Choroid plexus epithelial cell (primary cell): ENCODE results near the gene RPS6KA4.

Experiments
- DNase-seq: peaks from one replicate; pipeline ENCODE4 v3.0.0-alpha.2; 2010; ENCODE audit warnings: low read depth
- H3K4me3 ChIP-seq: 2 replicates; pipeline ENCODE4 v1.5.1; 2011; ENCODE audit warnings: low read depth, mild to moderate bottlenecking, control low read depth, low read length, moderate library complexity
- TF ChIP-seq, protein P1 (sequence below): conservative IDR thresholded peaks from 2 replicates; pipeline ENCODE4 v1.5.1; 2011; ENCODE audit warnings: low read depth, mild to moderate bottlenecking, control low read depth, inconsistent platforms, low read length, moderate library complexity

The RPS6KA4 gene

DNA sequence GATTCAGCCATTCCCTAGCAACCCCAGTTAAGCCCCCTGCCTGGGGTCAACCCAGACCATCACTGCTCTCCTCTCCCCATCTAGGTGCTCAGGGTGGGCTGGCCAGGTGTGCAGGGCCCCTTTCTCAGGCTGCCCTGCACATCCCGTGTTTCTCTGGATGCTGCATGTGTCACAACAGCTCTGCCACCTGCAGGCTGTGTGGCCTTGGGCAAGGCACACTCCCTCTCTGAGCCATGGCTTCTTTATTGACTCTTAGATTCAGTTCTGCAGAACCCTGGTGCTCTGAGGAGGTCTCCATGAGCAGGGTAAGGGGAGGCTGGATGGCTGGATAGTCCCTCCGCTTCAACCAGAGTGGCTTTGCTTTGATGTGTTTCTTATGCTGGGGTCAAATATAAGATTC lies 24.6 kb downstream of the RPS6KA4 start:
- TF ChIP-seq, protein P1, sequence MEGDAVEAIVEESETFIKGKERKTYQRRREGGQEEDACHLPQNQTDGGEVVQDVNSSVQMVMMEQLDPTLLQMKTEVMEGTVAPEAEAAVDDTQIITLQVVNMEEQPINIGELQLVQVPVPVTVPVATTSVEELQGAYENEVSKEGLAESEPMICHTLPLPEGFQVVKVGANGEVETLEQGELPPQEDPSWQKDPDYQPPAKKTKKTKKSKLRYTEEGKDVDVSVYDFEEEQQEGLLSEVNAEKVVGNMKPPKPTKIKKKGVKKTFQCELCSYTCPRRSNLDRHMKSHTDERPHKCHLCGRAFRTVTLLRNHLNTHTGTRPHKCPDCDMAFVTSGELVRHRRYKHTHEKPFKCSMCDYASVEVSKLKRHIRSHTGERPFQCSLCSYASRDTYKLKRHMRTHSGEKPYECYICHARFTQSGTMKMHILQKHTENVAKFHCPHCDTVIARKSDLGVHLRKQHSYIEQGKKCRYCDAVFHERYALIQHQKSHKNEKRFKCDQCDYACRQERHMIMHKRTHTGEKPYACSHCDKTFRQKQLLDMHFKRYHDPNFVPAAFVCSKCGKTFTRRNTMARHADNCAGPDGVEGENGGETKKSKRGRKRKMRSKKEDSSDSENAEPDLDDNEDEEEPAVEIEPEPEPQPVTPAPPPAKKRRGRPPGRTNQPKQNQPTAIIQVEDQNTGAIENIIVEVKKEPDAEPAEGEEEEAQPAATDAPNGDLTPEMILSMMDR, result no peak
- DNase-seq, result no peak
- no peak overlapping the region for H3K4me3 ChIP-seq

DNA sequence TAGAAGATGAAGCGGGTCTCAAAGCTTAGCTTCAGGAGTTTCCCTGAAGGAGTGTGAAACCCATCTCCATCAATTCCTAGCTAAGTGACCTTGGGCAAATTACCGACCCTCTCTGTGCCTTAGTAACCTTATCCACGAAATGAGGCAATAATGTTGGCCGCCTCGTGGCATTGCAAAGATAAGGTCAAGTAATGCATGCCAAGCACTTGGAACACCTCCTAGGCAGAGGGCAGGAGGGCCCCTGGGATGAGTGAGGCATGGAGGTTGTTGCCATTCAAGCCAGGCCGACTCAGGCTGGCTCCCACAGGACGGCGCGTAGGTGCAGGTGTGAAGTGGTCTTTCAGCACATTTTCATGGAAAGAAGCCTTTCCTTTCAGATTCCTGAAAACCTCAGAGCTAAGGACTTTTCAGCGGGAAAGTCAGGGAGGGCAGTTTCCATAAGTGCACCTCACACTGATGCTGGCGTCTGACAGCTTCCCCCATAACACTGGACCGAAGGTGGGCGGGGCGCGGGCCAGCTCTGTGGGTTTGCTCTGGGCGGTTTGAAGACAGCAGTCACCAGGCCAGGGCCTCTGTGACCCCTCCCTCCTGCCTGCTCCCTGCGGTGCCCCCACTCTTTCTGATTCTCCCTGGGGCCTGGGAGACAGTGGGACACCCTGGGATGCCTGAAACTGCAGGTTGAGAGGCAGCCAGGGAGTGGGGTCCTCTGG lies 25.2 kb downstream of the RPS6KA4 start:
- no peak for DNase-seq
- H3K4me3 ChIP-seq, result no peak overlapping the region
- TF ChIP-seq, protein P1, result no peak

- H3K4me3 ChIP-seq, result no peak overlapping the region
- TF ChIP-seq, protein P1, result no peak
- no peak for DNase-seq
Observed at GRCh38 chr11:64384981-64385944, 26.3 kb downstream of the RPS6KA4 start.

GRCh38 chr11:64385945-64386704 lies 27.2 kb downstream of the RPS6KA4 start:
- DNase-seq, result peak; percentile 17
- H3K4me3 ChIP-seq, result no peak overlapping the region
- TF ChIP-seq, protein P1, result no peak

GRCh38 chr11:64387916-64388315 lies 29.0 kb downstream of the RPS6KA4 start:
- no peak overlapping the region for H3K4me3 ChIP-seq
- TF ChIP-seq, protein P1, result no peak
- DNase-seq, result no peak

DNA sequence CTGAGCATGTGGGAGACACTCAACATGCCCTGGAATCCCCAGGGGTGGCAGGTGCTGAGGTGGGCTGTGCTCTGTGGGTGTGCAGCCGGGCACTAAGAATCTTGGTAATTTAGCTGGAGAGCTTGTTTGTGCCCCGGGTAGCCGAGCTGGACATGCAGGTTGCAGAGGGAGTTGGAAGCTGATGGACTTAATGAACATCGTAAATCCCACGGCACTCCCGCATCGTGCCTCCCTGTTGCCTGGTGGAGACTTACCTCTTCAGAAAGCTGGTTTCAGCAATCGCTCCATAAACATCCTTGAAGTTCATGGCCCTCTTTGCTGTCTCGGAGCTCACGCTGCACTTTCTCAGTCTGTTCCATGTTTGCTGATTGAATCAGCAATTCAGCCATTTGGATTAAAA lies 29.9 kb downstream of the RPS6KA4 start:
- TF ChIP-seq, protein P1, result no peak
- DNase-seq, result no peak
- H3K4me3 ChIP-seq, result no peak overlapping the region
